Psoas muscle (tissue), 8 donors: ENCODE results near the gene FAM209A. TPM values are rescaled to one million over a fixed set of nuclear protein-coding genes. Genes with fewer than 3 reads are reported as not detected.
"Not testable (repeated sequence)": the region's sequence is repeated elsewhere in the genome, so short reads cannot be mapped to it uniquely, and the experiment has no call there.

Experiments
- ATAC-seq, 4 donors: fragments of 200-7000 bp; cut with Tn5 transposase; one replicate each; pipeline ENCODE4 v1.9.1; 2020; ENCODE audit warnings: moderate library complexity in 3 of 4, mild to moderate bottlenecking in 2 of 4
- DNase-seq, 2 donors: peaks; one replicate each; pipeline ENCODE4 v3.0.0-alpha.2; 2020
- H3K27ac ChIP-seq: fragments of 200-600 bp; one replicate; pipeline ENCODE4 v1.8.0; 2022
- H3K27me3 ChIP-seq, 3 donors: fragments of 200-600 bp in 1 of 3; one replicate each; pipeline versions ENCODE4 v1.6.1 to v1.8.0; 2013 to 2022; ENCODE audit warnings: low read length in 2 of 3, mild to moderate bottlenecking in 2 of 3, moderate library complexity in 1 of 3; ENCODE audit not compliant: insufficient read depth in 3 of 3
- H3K36me3 ChIP-seq, 2 donors: fragments of 200-600 bp in 1 of 2; one replicate each; pipeline versions ENCODE4 v1.6.1 to v1.8.0; 2013 to 2022; ENCODE audit warnings: low read depth in 1 of 2, mild to moderate bottlenecking in 1 of 2, moderate library complexity in 1 of 2; ENCODE audit not compliant: insufficient read depth in 1 of 2
- H3K4me1 ChIP-seq: fragments of 200-600 bp; one replicate; pipeline ENCODE4 v1.8.0; 2022
- H3K4me3 ChIP-seq: fragments of 200-600 bp; one replicate; pipeline ENCODE4 v1.8.0; 2022; ENCODE audit warnings: mild to moderate bottlenecking
- H3K9me3 ChIP-seq: fragments of 200-600 bp; one replicate; pipeline ENCODE4 v1.8.0; 2022
- WGBS, 3 donors: extraction: QIAGEN DNeasy Blood & Tissue Kit; methylation state at CpG; one replicate each; pipeline versions ENCODE4 v1.1.6 to v1.1.7; 2013; 5-methylcytosine and 5-hydroxymethylcytosine counted together
- intact Hi-C, 2 donors: fragments of 100-400 bp; cut with DNase I; formaldehyde crosslinking; loops; one replicate each; pipeline versions ENCODE4 v1.11.0 to v1.14.2; 2022
- polyA plus RNA-seq, 3 donors: library from polyadenylated mRNA; stranded (reverse); fragments of 200-250 nt; gene quantifications; one replicate each; pipeline ENCODE4 v1.2.3, GENCODE V29; 2013
- total RNA-seq, 4 donors: library from RNA; stranded (reverse); fragmentation: NEBNext Ultra II Directional in 2 of 4; extraction: Animal tissue kit (Norgen Biotek cat#: 25700) in 2 of 4; gene quantifications; one replicate each; pipeline versions ENCODE4 v1.2.1 to v1.2.4, GENCODE V29; 2021 to 2023
- TF ChIP-seq, protein P1 (sequence below): fragments of 200-600 bp; IDR thresholded peaks from one replicate; pipeline ENCODE4 v1.8.0; 2022; ENCODE audit warnings: antibody characterized with exemption
- donor health status: healthy with polysubstance abuse.
- donor health status: DM: no; HTN: no; CAD: no; lungs with moderate emphysema.
- donor health status: Bipolar disorder and iron deficiency.
- donor health status: healthy.
- donor health status: DM: yes; HTN: yes; CAD: no.
- donor health status: DM: no; HTN: no; CAD: no.
- donor health status: DM: no; HTN: no; CAD: no.
- donor health status: DM: yes; HTN: yes; CAD: no.

FAM209A gene
- total and polyA plus RNA-seq, 7 donors = 0.08 to 0.38 (median 0.23) TPM; not detected in 4

DNA sequence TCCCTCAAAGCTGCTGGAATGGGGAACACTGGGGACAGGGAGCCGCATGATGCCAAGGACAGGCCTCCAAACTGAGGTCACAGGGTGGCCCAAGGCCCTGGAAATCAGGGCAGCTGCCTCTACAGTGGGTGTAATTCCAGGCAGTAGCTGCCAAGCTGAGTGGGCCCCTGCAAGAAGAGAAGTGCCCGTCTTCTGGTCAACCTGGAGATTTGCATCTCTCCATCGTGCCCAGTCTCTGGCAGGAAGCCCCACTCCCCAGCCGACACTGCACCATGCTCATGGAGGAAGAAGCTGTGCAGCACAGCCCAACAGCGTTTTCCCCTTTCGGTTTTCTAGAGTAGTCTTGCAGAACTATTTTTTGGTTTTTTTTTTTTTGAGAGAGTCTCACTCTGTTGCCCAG lies 2.2 kb upstream of the FAM209A start:
- Histone ChIP-seq H3K4me3 (no peak overlapping the region), H3K36me3 (peaks cover 16 to 34% of the 10 kb centered on the region in 2 donors), H3K27ac (no peak overlapping the region), H3K27me3 (peaks cover 0 to 2% (median 0%) of the 10 kb centered on the region in 3 donors), H3K4me1 (no peaks in the 10 kb centered on the region), H3K9me3 (peaks cover 2% of the 10 kb centered on the region)
- ATAC-seq (no peak), DNase-seq (no peak)
- TF ChIP-seq, protein P1, sequence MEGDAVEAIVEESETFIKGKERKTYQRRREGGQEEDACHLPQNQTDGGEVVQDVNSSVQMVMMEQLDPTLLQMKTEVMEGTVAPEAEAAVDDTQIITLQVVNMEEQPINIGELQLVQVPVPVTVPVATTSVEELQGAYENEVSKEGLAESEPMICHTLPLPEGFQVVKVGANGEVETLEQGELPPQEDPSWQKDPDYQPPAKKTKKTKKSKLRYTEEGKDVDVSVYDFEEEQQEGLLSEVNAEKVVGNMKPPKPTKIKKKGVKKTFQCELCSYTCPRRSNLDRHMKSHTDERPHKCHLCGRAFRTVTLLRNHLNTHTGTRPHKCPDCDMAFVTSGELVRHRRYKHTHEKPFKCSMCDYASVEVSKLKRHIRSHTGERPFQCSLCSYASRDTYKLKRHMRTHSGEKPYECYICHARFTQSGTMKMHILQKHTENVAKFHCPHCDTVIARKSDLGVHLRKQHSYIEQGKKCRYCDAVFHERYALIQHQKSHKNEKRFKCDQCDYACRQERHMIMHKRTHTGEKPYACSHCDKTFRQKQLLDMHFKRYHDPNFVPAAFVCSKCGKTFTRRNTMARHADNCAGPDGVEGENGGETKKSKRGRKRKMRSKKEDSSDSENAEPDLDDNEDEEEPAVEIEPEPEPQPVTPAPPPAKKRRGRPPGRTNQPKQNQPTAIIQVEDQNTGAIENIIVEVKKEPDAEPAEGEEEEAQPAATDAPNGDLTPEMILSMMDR = no peak
- 88 to 90% (median 89%) methylated on average over 6 of the region's 6 CpGs for WGBS, 3 donors
- intact Hi-C loops = no loop called here

DNA sequence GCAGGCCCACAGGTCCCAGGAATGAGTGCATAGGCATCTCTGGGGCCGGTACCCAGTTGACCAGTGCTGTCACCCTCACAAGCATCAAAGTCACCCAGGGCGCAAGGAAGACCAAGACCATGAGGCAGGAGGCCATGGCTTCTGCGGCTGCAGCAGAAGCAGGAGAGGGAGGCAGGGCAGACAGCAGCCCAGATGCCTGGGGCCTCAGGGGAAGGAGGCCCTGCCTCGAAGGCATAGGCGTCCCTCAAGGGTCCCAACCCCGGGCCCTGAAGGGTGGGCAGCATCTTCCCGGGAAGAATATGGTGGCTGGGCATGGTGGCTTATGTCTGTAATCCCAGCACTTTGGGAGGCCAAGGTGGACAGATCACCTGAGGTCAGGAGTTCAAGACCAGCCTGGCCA lies 3.0 kb downstream of the FAM209A start:
- Histone ChIP-seq H3K27ac (no peak overlapping the region), H3K9me3 (no peaks in the 10 kb centered on the region), H3K36me3 (no peaks in the 10 kb centered on the region), H3K27me3 (no peaks in the 10 kb centered on the region), H3K4me1 (no peaks in the 10 kb centered on the region), H3K4me3 (no peak overlapping the region)
- TF ChIP-seq, protein P1 = no peak
- 91 to 94% (median 92%) methylated on average over 7 of the region's 7 CpGs for WGBS, 3 donors
- no peak for DNase-seq
- intact Hi-C loops = no loop called here
- ATAC-seq = no peak

DNA sequence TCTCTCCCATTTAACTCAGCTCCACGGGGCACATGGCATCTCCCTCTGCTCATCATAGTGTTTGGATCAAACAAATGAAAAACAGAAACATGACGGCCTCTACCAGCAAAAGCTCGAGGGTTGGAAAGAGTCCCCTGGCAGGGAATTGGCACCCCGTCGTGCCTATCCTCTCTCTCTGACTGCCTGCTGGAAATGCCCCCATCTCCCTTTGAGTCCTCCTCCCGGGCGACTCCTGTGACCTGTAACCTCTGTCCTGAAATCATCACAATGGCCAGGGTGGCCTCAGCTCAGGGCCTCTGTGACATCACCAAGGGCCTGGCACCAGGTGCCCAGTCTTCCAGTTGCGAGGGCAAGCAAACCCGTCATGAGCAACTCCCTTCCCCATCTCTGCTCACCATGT lies 8.4 kb downstream of the FAM209A start, which contains the start of gene FAM209B:
FAM209B (plus strand) TSS at position 301 of the 400 bp plus-strand sequence; CDS start at position 397, 96 bp downstream.
- DNase-seq, H3K4me3 ChIP-seq, H3K27ac ChIP-seq, intact Hi-C loops, ATAC-seq, H3K4me1 ChIP-seq, H3K27me3 ChIP-seq, H3K36me3 ChIP-seq, H3K9me3 ChIP-seq: not testable (repeated sequence)
- WGBS, 3 donors = 85 to 91% (median 89%) methylated on average over 8 to 9 of the region's 9 CpGs

DNA sequence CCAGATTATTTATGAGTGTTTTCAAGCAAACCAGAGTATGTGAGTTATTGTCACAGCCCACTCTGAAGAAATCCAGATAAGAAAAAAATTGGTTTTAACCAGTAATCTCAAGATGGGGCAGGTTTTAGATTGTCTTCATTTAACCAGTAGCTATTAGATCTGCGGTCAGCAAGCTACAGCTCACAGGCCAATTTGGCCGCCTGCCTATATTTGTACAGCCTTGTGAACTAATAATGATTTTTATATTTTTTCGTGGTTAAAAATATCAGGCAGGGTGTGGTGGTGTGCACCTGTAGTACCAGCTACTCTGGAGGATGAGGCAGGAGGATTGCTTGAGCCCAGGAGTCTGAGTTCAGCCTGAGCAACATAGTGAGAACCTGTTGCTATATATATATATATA lies 13.5 kb downstream of the FAM209A start:
- Histone ChIP-seq H3K4me1 (no peaks in the 10 kb centered on the region), H3K9me3 (no peaks in the 10 kb centered on the region), H3K4me3 (no peak overlapping the region), H3K27ac (no peak overlapping the region), H3K36me3 (no peaks in the 10 kb centered on the region), H3K27me3 (no peaks in the 10 kb centered on the region)
- ATAC-seq (no peak), DNase-seq (no peak)
- intact Hi-C loops = no loop called here
- TF ChIP-seq, protein P1 = no peak
- 68 to 77% (median 74%) methylated on average over 3 of the region's 3 CpGs for WGBS, 3 donors

DNA sequence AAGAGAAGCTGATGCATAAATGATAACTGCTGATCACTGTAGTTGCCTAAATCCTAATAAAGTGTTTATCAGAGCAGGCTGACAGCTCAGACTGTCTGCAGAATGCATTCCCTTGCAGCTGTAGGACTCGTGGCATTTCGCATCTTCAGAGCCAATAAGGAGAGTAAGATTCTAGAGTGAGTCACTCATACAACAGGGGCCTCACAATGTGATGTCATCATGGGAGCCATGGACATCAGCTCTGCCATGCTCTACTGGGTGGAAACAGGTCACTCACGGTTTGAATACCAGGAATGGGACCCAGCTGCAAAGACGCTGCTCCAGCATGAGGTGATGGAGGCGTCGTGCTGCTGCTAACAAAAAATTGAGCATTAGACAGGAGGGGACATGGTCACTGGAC lies 15.9 kb downstream of the FAM209A start:
- WGBS, 3 donors = 74 to 83% (median 76%) methylated on average over 6 of the region's 6 CpGs
- Histone ChIP-seq H3K27ac (no peak overlapping the region), H3K27me3 (no peaks in the 10 kb centered on the region), H3K4me3 (no peak overlapping the region), H3K4me1 (no peaks in the 10 kb centered on the region), H3K36me3 (no peaks in the 10 kb centered on the region), H3K9me3 (no peaks in the 10 kb centered on the region)
- TF ChIP-seq, protein P1 = no peak
- DNase-seq (no peak), ATAC-seq (no peak)
- intact Hi-C loops = no loop called here
